ENCODE measurements around the gene TMSB10. TPM values are rescaled to one million over a fixed set of nuclear protein-coding genes. Genes with fewer than 3 reads are reported as not detected.
"Not testable (repeated sequence)": the region's sequence is repeated elsewhere in the genome, so short reads cannot be mapped to it uniquely, and the experiment has no call there.

Gene TMSB10
- total RNA-seq (2014; rRNA removed; shearing (Covaris generic); ENCODE audit: low replicate concordance): 5,826 and 9,166 TPM in 2 replicates

- peak; percentile 88 for DNase-seq
- Histone ChIP-seq H3K9me3 (no peaks in the 10 kb centered on the region), H3K36me3 (peaks cover 32% of the 10 kb centered on the region), H3K27me3 (no peaks in the 10 kb centered on the region), H3K4me3 (peak within 1 kb of the TSS; percentile 98)
These were observed at the start of gene TMSB10 for GRCh38 chr2:84905181-84906107. TMSB10 (plus strand) TSS chr2:84905656.

GRCh38 chr2:84855731-84856130 lies 49.7 kb upstream of the TMSB10 start:
- Histone ChIP-seq H3K4me3 (no peak overlapping the region), H3K9me3 (no peaks in the 10 kb centered on the region), H3K36me3 (no peaks in the 10 kb centered on the region), H3K27me3 (no peaks in the 10 kb centered on the region)
- no peak for DNase-seq

- no peaks in the 10 kb centered on the region for H3K36me3 ChIP-seq
- DNase-seq: no peak
- H3K9me3 ChIP-seq: no peaks in the 10 kb centered on the region
- no peak overlapping the region for H3K4me3 ChIP-seq
- H3K27me3 ChIP-seq: no peaks in the 10 kb centered on the region
These were observed 48.7 kb upstream of the TMSB10 start for GRCh38 chr2:84856787-84857186.

GRCh38 chr2:84857566-84857965 lies 47.9 kb upstream of the TMSB10 start:
- Histone ChIP-seq H3K27me3 (no peaks in the 10 kb centered on the region), H3K9me3 (no peaks in the 10 kb centered on the region), H3K36me3 (no peaks in the 10 kb centered on the region), H3K4me3 (no peak overlapping the region)
- no peak for DNase-seq

GRCh38 chr2:84858123-84858522 lies 47.3 kb upstream of the TMSB10 start:
- H3K36me3 ChIP-seq: no peaks in the 10 kb centered on the region
- H3K9me3 ChIP-seq: no peaks in the 10 kb centered on the region
- no peak overlapping the region for H3K4me3 ChIP-seq
- no peak for DNase-seq
- H3K27me3 ChIP-seq: no peaks in the 10 kb centered on the region

- Histone ChIP-seq H3K4me3 (no peak overlapping the region), H3K9me3 (no peaks in the 10 kb centered on the region), H3K27me3 (no peaks in the 10 kb centered on the region), H3K36me3 (no peaks in the 10 kb centered on the region)
- DNase-seq: no peak
These were observed 46.5 kb upstream of the TMSB10 start for GRCh38 chr2:84858937-84859336.

- H3K27me3 ChIP-seq: no peaks in the 10 kb centered on the region
- H3K4me3 ChIP-seq: no peak overlapping the region
- no peak for DNase-seq
- H3K36me3 ChIP-seq: no peaks in the 10 kb centered on the region; the same call in 1 of the 2 replicates
- H3K9me3 ChIP-seq: no peaks in the 10 kb centered on the region
These were observed 43.9 kb upstream of the TMSB10 start for GRCh38 chr2:84861539-84861938.

GRCh38 chr2:84862006-84862405 lies 43.5 kb upstream of the TMSB10 start:
- Histone ChIP-seq H3K4me3 (no peak overlapping the region), H3K27me3 (no peaks in the 10 kb centered on the region)
- DNase-seq: no peak

GRCh38 chr2:84865181-84865783 lies 40.2 kb upstream of the TMSB10 start:
- no peaks in the 10 kb centered on the region for H3K9me3 ChIP-seq
- no peaks in the 10 kb centered on the region for H3K27me3 ChIP-seq
- DNase-seq: no peak
- no peak overlapping the region for H3K4me3 ChIP-seq
- peaks cover 4% of the 10 kb centered on the region for H3K36me3 ChIP-seq

More at GRCh38 chr2:84862006-84862405, 43.5 kb upstream of the TMSB10 start:
- Histone ChIP-seq H3K36me3 (no peaks in the 10 kb centered on the region; the same call in 1 of the 2 replicates), H3K9me3 (no peaks in the 10 kb centered on the region)

- Histone ChIP-seq H3K9me3 (no peaks in the 10 kb centered on the region), H3K27me3 (no peaks in the 10 kb centered on the region), H3K4me3 (no peak overlapping the region), H3K36me3 (peaks cover 4% of the 10 kb centered on the region)
- DNase-seq: no peak
These were observed 39.3 kb upstream of the TMSB10 start for GRCh38 chr2:84866122-84866521.

GRCh38 chr2:84868327-84868726 lies 37.1 kb upstream of the TMSB10 start:
- H3K36me3 ChIP-seq, DNase-seq, H3K9me3 ChIP-seq, H3K27me3 ChIP-seq, H3K4me3 ChIP-seq: not testable (repeated sequence)

- no peak overlapping the region for H3K4me3 ChIP-seq
- peaks cover 4% of the 10 kb centered on the region; the same call in 1 of the 2 replicates for H3K36me3 ChIP-seq
- no peaks in the 10 kb centered on the region for H3K9me3 ChIP-seq
- H3K27me3 ChIP-seq: no peaks in the 10 kb centered on the region
- DNase-seq: no peak
These were observed 35.1 kb upstream of the TMSB10 start for GRCh38 chr2:84870306-84870705.

- H3K4me3 ChIP-seq, DNase-seq, H3K27me3 ChIP-seq, H3K36me3 ChIP-seq, H3K9me3 ChIP-seq: not testable (repeated sequence)
These were observed 32.8 kb upstream of the TMSB10 start for GRCh38 chr2:84872691-84873090.

- peaks cover 4% of the 10 kb centered on the region; the same call in 1 of the 2 replicates for H3K36me3 ChIP-seq
- DNase-seq: no peak
- no peak overlapping the region for H3K4me3 ChIP-seq
- H3K9me3 ChIP-seq: no peaks in the 10 kb centered on the region
- H3K27me3 ChIP-seq: no peaks in the 10 kb centered on the region
These were observed 32.1 kb upstream of the TMSB10 start for GRCh38 chr2:84873350-84873749.

- Histone ChIP-seq H3K36me3 (no peaks in the 10 kb centered on the region), H3K4me3 (no peak overlapping the region), H3K27me3 (no peaks in the 10 kb centered on the region), H3K9me3 (no peaks in the 10 kb centered on the region)
- no peak for DNase-seq
These were observed 30.9 kb upstream of the TMSB10 start for GRCh38 chr2:84874381-84875212.

GRCh38 chr2:84875213-84875560 lies 30.3 kb upstream of the TMSB10 start:
- no peaks in the 10 kb centered on the region for H3K9me3 ChIP-seq
- no peaks in the 10 kb centered on the region for H3K27me3 ChIP-seq
- DNase-seq: no peak
- no peak overlapping the region for H3K4me3 ChIP-seq
- no peaks in the 10 kb centered on the region for H3K36me3 ChIP-seq

GRCh38 chr2:84875619-84876018 lies 29.8 kb upstream of the TMSB10 start:
- H3K4me3 ChIP-seq, H3K36me3 ChIP-seq, H3K9me3 ChIP-seq, DNase-seq, H3K27me3 ChIP-seq: not testable (repeated sequence)
